ENCODE measurements around the gene DLX4.

DLX4 gene

DNA sequence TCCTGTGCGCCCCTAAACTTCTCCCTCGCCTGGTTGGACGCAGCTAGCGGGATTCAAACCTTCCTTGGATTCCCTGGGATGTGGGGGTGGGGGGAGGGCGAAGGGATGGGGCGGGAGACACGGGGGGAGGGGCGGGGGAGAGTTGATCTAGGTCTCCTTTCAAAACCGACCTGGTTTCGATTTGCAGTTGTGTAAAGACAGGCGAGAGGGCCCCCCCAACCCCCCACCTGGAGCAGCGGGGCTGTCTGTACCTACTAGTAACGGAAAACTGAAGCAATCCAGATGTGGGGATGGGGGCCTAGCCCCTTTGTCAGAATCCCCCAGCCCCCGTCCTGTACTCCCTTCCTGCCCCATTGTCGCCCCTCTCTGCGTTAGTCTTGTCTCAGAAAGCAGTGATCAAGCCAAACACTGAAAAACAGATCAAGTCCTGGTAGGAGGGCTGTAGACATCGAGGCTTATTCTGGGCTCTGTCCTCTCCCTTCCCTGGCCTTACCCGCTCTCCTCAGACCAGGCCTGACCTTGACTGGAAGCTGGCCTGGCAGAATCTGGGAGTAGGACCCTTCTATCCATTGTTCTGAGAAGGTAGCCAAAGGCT is 902 bp downstream of the DLX4 start:
- DNase-seq: no peak

DNA sequence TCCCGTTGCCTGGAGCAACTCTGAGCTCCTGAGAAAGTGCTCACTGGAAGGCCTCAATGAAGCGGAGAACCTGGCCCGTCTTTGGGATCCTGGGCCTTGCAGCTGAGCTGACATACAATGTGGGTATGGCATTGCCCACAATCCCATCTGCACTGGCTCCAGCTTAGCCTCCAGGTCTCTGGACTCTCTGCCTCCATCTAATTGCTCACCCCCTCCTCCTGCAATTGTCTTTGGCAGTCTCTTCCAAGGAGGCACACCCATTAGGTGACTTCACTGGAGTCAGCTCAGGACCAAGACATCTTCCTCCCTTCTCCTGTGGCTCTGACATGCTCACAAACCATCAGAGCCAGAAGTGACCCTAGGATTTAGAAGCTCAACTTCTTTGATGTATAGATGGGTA is 1.5 kb downstream of the DLX4 start:
- DNase-seq: no peak

DNA sequence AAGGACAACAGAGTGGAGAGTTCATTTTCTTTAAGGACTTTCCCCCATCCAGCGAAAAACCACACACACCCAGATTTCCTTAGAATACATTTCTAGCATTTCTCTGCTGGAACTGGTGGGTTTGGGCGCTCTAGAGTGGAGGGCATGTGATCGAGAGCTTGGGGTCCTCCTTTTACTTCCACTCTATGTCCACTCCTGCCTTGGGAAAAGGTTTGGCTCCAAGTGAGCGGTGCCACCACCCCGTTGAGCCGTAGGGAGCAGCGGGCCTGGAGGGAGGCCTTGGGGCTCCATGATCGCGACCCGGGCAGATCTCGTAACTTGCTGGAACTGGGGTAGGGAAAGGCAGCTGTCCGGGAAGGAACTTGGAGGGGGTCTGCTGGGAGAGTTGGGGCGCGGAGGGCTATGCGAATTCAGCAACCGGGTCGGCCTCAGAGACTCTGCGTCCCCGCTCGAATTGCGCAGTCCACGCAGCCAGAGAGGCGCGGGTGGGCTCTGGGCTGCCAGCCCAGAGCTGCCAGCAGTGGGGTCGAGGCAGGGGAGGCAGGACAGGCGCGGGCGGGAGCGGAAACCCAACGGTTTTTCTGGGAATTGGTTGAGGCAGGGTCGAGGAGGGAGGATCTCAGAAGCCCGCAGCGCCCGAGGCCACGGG is 2.3 kb downstream of the DLX4 start:
- no peak for DNase-seq

DNA sequence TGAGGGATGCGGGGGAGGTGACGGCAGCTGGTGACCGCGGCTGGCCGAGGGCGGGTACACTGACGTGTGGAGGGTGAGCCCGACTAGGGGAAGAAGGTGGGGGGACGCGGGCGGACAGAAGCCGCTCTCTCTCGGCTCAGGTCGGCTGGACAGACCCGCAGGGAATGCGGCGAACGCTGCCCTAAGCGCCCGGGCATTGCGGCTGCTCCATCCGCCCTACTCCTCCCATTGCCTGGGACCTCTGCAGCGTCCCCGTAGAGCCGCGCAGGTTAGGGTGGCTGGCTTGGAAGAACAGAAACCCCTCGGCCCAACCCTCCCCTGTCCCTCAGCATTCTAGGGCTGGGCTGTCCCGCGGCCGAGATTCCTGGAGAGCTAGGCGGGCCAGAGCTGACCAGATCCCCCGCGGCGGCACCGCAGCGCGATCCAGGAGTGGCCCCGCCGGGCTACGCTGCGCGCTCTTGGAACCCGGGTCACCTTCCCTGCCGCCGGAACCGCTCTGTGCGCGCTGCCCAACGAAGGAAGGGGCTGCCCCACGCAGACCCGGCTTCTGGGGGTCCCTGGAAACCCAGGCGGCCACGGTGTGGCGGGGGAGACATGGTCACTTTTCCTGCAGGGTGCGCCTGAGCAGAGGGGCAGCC is 3.0 kb downstream of the DLX4 start:
- no peak for DNase-seq

DNA sequence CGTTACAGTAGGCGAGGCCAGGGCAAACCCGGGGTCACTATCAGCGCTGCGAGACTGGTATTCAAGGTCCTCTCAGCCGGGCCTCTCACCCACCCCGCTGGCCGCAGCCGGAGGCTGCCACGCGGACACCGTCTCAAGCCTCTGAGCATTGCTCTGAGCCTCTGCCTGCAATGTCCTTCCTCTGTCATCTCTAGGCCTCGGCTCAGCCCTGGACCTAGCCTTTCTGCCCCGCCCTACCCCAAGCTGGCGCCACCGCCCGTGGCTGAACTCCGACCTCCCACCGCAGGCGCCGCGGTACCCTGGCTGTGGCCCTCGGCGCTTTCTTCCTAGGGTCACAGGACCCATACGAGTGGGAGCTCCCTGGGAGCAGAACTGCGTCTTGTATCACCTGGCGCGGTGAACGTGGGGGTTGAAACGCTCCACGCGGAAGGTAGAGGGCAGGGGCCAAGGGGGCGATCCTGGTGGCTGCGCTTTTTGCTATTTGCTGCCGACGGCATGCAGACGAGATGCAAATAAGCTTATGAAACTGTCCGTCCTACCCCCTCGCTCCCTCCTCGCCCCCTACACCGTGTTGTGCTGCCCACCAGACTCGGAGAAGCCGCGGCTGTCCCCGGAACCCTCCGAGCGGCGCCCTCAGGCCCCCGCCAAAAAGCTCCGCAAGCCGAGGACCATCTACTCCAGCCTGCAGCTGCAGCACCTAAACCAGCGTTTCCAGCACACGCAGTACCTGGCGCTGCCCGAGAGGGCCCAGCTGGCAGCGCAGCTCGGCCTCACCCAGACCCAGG is 3.7 kb downstream of the DLX4 start:
- DNase-seq: no peak

DNA sequence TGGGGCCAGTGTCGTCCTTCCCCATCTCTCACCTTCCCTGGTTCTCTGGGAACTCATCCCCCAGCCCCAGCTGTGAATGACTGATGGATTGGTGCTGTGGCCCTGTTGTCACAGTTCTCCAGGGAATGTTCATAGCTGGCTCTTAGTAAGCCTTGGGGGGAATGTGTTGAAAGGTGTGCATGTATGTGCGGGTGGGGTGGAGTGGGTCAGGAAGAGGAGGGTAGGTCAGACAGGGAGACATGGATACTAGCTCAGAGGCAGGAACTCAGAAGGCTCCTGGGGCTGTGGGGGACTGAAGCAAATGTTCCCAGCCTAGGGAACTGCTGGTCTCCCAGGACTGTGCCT is 4.3 kb downstream of the DLX4 start:
- DNase-seq: no peak

DNA sequence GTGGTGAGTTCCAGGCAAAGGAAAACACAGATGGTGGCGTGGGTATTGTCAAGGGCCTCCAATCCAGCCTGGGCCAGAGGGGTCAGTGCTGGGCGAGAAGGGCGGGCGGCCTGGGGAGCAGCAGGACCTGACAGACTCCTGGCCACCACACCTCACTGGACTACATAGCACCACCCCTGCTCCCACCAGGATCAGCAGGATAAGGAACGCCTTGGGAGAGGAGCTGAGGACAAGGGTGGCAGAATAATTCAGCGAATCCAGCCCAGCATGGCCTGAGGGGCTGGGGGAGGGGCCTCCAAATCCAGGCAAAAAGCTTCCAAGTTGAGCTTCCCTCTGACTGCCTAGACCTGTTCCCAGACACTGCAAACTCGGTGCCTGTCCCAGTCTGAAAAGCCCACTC is 6.5 kb downstream of the DLX4 start:
- no peak for DNase-seq

DNA sequence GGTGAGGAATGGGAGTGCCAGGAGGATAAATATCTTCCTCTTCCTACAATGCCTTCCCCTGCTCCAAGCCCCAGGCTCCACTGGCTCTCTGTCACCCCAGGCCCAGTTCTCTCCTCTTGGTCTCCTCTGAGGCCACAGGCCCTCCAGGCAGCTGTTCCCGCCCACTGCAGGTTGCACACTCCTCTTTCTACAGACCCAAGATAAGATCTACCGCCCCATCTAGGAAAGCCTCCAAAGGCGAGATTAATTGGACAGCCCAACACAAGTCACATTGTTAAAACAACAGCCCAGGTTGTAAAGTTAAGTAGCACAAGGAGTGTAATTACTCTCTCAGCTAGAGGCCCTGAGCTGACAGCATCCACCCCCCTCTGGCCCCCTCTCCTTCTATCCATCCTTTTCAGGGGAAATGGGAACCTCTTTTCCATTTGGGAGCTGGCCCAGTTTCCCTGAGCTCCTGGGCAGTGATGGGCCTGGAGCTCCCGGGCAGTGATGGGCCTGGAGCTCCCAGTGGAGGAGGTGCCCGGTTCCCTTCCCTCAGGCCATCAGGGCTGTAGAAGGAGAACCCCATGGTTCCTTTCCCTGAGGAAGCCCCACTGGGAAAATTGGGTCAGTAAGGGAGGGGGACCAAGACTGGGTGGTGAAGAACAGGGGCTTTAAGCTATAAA is 7.3 kb downstream of the DLX4 start:
- no peak for DNase-seq

DNA sequence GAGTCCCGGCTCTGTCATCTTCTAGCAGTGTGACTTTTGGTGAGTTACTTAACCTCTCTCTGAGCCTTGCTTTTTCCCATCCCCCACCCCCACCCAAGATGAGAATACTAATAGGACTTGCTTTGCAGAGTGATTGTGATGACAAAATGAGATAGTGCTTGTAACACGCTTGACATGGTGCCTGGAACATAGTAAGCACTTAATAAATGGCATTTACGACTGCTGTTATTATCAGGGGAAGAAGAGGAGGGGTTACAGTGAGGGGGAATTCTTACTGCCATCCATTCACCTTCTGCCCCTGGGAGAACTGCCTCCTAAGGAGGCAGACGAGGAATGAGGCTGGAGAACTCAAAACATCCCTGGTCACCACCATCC is 7.8 kb downstream of the DLX4 start:
- no peak for DNase-seq

DNA sequence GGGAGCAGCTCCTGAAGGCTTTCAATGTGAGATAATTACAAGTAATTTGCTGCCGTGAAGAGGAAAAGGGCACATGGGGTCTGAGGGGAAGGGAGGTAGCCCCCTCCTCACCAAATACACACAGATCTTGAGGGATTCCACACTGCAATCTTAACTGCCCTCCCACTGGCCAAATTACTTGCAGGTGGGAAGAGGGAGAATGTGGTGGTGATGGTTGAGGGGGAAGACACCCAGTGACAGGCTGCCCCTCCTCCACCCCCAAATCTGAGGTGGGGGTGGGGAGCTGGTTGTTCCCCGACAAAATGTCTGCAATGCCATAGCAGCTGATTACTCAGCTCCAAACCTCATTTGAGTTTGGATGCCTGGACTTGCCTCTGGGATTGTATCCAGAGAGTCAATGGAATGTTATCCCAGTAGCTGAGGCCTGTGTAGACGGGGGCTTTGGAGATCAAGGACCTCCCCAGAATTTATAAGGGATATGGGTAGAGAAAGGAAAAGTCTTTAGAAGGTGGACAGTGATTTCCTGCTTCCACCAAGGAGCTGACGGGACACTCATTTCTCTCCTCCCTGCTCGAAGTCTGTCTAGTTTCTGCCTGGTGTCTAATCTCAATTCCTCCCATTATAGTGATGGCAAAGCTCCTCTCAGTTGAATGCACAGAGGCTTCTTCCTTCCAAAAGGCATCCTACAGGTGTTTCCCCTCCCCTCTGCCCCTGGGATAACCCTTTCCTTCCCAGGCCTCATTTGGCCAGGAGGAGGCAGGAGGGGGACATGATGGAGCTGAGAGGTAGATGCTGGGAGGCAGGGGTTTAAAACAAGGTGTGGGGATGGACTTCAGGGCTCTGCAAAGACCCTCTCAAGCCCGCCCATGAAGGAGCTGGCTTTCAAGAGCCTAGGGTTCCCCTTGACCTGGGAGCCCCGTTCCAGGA is 8.7 kb downstream of the DLX4 start:
- no peak for DNase-seq

DNA sequence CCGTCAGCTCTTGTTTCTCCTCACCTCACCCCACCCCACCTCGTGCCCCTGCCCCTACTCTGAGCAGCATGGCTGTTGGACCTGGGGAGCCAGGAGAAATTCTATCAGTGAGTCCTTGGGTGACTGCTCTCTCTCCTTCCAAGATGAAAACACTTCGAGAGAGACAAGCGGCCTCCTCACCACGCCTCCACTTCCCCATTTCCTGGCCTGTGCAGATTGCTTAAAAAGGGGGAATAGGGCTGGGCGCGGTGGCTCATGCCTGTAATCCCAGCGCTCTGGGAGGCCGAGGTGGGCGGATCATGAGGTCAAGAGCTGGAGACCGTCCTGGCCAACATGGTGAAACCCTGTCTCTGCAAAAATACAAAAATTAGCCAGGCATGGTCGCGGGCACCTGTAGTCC is 9.5 kb downstream of the DLX4 start:
- DNase-seq: no peak

DNA sequence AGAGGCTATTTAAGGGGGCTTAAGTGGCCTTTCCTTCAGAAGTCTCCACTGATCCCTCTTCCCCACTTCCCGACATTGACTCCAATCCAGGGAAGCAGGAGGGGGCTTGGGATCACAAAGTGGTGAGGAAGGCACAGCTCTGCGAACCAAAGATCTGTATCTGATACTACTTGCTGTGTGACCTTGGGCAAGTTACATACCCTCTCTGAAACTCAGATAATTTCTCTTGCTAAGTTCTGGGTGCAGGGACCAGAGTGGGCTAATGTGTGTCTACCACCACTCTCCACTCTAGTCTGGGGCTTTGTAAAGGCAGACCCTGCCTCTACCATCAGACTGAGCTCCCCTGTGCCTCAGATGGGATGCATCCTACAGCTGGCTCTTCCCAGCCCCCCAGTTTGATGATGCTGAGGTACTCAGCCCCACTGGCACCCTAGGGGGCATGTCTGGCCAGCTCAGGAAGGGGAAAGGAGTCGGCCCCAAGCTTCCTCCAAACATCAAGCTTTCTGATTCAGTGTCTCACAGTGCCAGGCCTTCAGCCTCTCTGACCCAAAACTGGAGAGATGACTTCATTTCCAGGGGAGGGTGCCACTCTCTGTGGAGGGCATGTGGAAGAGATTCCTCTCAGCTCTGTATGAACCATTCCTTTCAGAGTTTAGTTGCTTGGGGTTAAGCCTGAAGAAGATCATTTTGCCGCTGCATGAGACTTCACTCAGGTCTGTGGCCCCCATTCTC is 10.9 kb downstream of the DLX4 start:
- no peak for DNase-seq

DNA sequence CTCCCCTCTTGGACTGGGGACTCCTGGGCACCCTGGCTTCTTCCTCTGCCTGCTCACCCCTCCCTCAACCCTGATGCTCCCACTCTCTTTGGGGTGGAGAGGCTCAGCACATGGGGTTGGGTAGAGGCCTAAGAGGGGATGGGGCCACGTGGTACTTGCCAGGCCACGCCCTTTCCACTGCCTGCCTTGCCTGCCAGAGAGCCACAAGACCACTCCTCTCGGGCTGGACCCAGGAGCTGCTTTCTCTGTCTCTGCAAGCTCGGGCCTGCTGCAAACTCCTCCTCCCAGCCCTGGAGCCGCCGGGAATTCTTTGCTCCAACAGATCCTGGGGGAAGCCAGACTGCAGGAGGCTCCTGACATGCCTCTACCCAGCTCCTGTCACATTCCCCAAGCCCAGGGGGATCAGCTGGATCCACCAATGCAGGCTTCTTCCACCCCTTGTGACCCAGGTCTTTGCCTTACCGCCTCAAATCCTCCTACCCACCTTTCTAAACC is 11.8 kb downstream of the DLX4 start:
- DNase-seq: no peak

DNA sequence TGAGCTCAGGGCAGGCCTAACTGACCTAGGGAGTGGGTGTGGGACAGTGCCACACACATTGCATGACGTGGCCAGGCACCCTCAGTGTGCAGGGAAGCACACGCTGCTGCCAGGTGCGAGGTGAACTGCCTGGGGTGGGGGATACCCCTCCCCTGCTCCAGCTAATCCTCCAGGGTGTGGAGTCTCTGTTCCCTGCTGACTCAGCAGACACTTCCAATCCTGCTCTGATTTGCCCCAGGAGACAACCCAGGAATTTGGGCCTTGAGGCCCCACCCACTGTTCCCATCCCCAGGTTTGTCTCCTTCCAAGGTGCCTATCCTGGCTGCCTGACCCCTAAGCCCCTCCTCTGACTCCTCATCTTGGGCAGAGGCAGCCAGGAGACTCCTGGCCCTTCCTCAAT is 15.3 kb downstream of the DLX4 start:
- DNase-seq: no peak

DNA sequence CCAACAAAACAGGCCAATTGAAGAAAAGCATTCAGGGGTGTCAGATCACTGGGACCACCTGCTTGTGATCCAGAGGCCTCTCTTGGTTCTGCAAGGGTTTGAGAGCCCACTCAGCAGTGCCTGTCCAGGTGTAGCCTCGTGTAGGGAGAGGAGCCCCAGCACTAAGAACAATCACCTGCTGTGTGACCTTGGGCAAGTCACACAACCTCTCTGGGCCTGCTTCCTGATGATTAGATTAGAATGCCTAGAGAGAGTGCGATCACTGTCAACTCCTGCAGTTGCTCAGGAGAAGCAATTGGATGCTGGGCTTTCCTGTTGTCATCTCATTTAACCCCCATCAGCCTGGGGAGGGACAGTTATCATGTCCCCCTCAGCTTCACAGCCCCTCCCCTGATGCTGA is 15.8 kb downstream of the DLX4 start:
- DNase-seq: no peak

DNA sequence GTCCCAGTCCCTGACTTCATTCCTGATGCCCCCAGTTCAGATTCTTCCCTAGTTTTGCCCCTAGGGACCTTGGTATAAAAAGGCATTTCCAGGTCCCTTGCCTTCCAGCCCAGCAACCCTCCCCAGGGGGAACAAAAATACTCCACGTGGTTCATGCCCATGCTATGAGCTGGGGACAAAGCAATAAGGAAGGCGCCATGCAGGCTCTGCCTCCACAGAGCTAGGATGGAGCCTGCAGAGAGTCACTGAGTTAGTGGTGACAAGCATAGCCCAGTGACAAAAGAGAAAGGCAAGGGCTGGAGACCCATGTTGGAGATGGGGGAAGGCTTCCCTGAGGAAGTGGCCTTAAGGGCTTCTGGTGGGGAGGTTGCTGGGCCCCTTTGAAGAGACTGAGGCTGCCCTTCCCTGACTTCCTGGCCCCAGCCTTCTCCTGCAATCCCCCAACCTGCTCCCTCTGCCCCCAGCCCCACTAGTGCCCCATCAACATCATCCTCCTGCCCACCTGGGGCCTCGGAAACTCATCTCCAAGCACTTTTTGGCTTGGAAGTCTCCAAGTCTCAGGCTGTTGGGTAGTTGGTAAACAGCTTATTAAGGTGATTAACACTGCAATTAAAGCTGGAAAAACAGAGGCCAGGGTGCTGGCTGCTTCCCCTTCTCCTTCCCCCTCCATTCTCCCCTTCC is 16.5 kb downstream of the DLX4 start:
- no peak for DNase-seq

DNA sequence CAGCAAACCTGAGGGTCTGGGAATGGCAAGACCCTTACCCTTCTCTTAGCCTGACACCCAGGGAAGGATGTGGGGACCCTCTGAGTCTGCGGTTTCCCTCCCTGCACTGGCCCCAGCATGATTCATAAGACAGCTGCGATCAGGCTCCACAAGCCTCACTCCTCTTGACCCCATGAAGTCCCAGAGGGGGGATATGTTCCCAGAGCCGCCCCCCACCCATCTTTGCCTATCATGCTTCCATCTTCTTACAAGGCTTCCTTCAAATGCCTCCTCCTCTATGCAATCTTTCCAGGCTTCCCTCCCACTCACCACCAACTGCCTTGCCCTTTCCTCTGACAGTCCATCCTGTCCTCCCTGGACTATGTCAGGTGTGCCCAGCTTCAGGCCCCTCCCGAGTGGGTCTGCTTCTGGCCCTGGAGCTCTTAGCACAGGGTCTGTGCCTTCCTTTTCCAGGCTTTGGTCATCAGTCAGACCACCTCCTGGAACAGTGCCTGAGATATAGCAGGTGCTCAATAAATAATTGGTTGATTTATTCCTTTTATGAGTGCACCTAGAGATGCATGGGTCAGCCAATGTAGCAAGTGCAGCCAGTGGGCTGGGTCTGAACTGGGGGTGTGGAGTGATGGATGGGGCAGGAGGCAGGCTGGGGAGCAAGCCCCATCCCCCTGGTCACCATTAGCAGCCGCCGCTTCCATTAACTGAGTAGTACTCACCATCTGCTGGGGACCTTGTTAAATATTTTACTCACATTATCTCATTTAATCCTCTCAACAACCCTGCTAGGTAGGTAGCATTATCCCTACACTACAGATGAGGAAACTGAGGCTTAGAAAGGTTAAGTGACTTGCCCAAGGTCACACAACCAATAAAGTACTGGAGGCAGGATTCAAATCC is 17.7 kb downstream of the DLX4 start:
- no peak for DNase-seq

DNA sequence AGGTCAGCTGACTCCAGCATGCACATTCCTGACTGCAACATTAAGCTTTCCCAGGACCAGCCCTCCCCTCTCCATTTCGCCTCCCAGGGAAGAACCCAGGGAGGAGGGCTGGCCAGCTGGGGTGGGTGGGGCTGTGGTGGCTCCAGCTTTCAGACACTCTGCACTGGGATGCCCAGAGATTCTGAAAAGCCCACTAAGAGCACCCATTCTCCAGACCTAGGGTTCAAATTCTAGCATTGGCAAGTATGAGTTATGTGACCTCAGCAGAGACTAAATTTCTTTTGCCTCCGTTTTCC is 18.2 kb downstream of the DLX4 start:
- no peak for DNase-seq

DNA sequence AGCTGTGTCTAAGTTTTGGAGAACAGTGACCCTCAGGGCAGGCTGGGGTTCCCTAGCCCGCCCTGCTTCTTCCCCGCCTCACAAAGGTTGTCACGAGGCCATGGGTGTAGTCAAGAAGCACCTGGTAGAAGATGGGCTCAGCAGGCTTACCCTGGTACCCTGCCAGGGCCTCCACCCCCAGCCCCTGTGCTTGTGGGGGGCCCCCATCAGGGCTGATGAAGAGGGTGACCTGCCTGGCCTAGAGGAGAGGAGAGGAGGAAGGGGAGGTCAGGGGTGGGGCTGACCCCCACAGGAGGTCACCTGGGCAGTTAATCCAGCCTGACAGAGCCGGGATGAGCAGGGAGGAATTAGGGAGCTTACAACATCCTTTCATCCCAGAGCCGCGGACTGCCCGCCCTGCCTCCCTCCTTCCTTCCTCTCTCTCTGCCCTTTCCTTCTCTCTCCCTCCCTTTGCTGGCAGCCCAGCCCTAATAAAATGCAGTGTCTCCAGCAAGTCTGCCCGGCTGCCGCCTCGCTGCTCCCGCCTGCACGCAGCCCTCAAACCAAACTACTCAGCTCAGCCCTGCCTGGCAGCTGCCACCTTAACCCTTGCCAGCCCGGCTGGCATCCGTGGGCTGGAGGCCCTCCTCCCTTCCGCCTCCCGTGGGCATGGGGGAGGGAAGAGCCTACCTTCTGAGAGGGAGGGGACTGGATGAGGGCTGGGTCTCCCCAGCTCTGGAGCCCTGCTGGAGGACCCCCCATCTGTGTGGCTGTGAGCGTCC is 18.9 kb downstream of the DLX4 start:
- DNase-seq: no peak
